Endothelial cell of umbilical vein (primary cell): ENCODE measurements around the gene NR2C1. TPM values are rescaled to one million over a fixed set of nuclear protein-coding genes. Genes with fewer than 3 reads are reported as not detected.

Experiments
- BruUV-seq: library from RNA; stranded (reverse); fragments of 400-500 nt; replicated peaks from 2 replicates; lab custom pipeline; 2021; lab: Mats Ljungman, UMichigan
- CTCF ChIA-PET: fragments of 300-600, 350-600 bp; sonication (Branson Sonifier 250); formaldehyde crosslinking; loops from one replicate; lab custom pipeline; 2021; ENCODE audit warnings: antibody characterized with exemption, inconsistent platforms; lab: Charles Lee
- POLR2A ChIA-PET: fragments of 300-600, 350-600 bp; sonication (Branson Sonifier 250); formaldehyde crosslinking; loops from one replicate; lab custom pipeline; 2021; ENCODE audit warnings: antibody characterized with exemption, inconsistent platforms; lab: Charles Lee
- DNase-seq: peaks from one replicate; pipeline ENCODE4 v3.0.0-alpha.2; 2011; ENCODE audit warnings: low read depth, low spot score
- FAIRE-seq: peaks from 2 replicates; lab custom pipeline; 2011; peaks lifted over from hg19 to GRCh38; lab: Jason Lieb, UNC
- H2AFZ ChIP-seq: 2 replicates; pipeline ENCODE4 v1.6.0; 2012; ENCODE audit warnings: low read depth, low read length, control low read depth, inconsistent platforms
- H3K27ac ChIP-seq: 2 replicates; pipeline ENCODE4 v1.5.1; 2011; ENCODE audit warnings: low read depth, mild to moderate bottlenecking, control low read depth, low read length, moderate library complexity; ENCODE audit not compliant: insufficient read depth
- H3K27me3 ChIP-seq, 2 experiments: 2 replicates each; pipeline versions ENCODE4 v1.6.0 to v1.6.1; 2011; ENCODE audit warnings: low read length in 2 of 2, mixed read lengths in 1 of 2; ENCODE audit not compliant: control insufficient read depth in 2 of 2, insufficient read depth in 2 of 2
- H3K36me3 ChIP-seq, 2 experiments: 2 replicates in 1 of 2; 3 replicates in 1 of 2; pipeline ENCODE4 v1.5.1; 2011; ENCODE audit warnings: low read length in 2 of 2, mild to moderate bottlenecking in 1 of 2, moderate library complexity in 1 of 2; ENCODE audit not compliant: control insufficient read depth in 2 of 2, insufficient read depth in 2 of 2; ENCODE audit errors: extremely low read depth in 1 of 2
- H3K4me1 ChIP-seq: 3 replicates; pipeline ENCODE4 v1.5.1; 2011; ENCODE audit warnings: mild to moderate bottlenecking, low read length; ENCODE audit not compliant: control insufficient read depth, insufficient read depth; ENCODE audit errors: extremely low read depth
- H3K4me2 ChIP-seq: 2 replicates; pipeline ENCODE4 v1.6.1; 2011; ENCODE audit warnings: low read length, control low read depth, mixed read lengths; ENCODE audit not compliant: insufficient read depth
- H3K4me3 ChIP-seq, 3 experiments: fragments of 200-600 bp in 1 of 3; sonication (generic), shearing (Covaris generic) in 1 of 3; replicated peaks in 1 of 3; 2 replicates each; pipeline ENCODE4 v1.5.1; 2011 to 2016; ENCODE audit warnings: control low read depth in 3 of 3, low read length in 3 of 3, mild to moderate bottlenecking in 2 of 3, inconsistent platforms in 1 of 3, low read depth in 1 of 3, moderate library complexity in 1 of 3; ENCODE audit not compliant: insufficient read depth in 1 of 3
- H3K79me2 ChIP-seq: 2 replicates; pipeline ENCODE4 v1.6.0; 2012; ENCODE audit warnings: low read length, inconsistent platforms; ENCODE audit not compliant: control insufficient read depth, insufficient read depth
- H3K9ac ChIP-seq: replicated peaks from 2 replicates; pipeline ENCODE3; 2011; ENCODE audit warnings: low read length, control low read depth; ENCODE audit not compliant: insufficient read depth; ENCODE audit errors: extremely low read depth
- H3K9me1 ChIP-seq: replicated peaks from 3 replicates; pipeline ENCODE4 v1.6.0; 2011; ENCODE audit warnings: mild to moderate bottlenecking, low read length; ENCODE audit not compliant: control insufficient read depth, insufficient read depth; ENCODE audit errors: extremely low read depth
- H3K9me3 ChIP-seq: replicated peaks from 2 replicates; pipeline ENCODE4 v1.5.1; 2012; ENCODE audit warnings: low read length, inconsistent platforms; ENCODE audit not compliant: control insufficient read depth, insufficient read depth
- H4K20me1 ChIP-seq: replicated peaks from 2 replicates; pipeline ENCODE3; 2011; ENCODE audit warnings: mild to moderate bottlenecking, low read length; ENCODE audit not compliant: control insufficient read depth, insufficient read depth; ENCODE audit errors: extremely low read depth
- CTCF ChIP-seq, 2 donors: IDR thresholded peaks; 1 replicate in 1 of 2; 2 replicates in 1 of 2; pipeline ENCODE4 v1.5.1; 2011; ENCODE audit warnings: low read length in 2 of 2, mild to moderate bottlenecking in 2 of 2, moderate library complexity in 2 of 2, control low read depth in 1 of 2, inconsistent platforms in 1 of 2, low read depth in 1 of 2; ENCODE audit not compliant: insufficient read depth in 1 of 2; ENCODE audit errors: extremely low read depth in 1 of 2
- EZH2 ChIP-seq: IDR thresholded peaks from 2 replicates; pipeline ENCODE4 v1.6.1; 2012; ENCODE audit warnings: borderline replicate concordance, low read depth, mild to moderate bottlenecking, moderate library complexity, low read length, inconsistent platforms; ENCODE audit not compliant: severe bottlenecking
- FOS ChIP-seq: IDR thresholded peaks from 2 replicates; pipeline ENCODE4 v1.6.1; 2011; ENCODE audit warnings: mild to moderate bottlenecking, low read length, moderate library complexity, borderline replicate concordance; ENCODE audit not compliant: insufficient read depth
- GATA2 ChIP-seq: IDR thresholded peaks from 2 replicates; pipeline ENCODE4 v1.7.0; 2011; ENCODE audit warnings: low read depth, mild to moderate bottlenecking, moderate library complexity, mixed read lengths, low read length; ENCODE audit not compliant: insufficient read length, insufficient read depth
- JUN ChIP-seq: IDR thresholded peaks from 2 replicates; pipeline ENCODE4 v1.6.1; 2011; ENCODE audit warnings: borderline replicate concordance, low read depth; ENCODE audit not compliant: insufficient read length, insufficient read depth
- MAX ChIP-seq: IDR thresholded peaks from 2 replicates; pipeline ENCODE4 v1.6.1; 2011; ENCODE audit not compliant: insufficient read depth, insufficient read length
- MYC ChIP-seq: IDR thresholded peaks from one replicate; pipeline ENCODE4 v1.6.1; 2011; ENCODE audit warnings: mild to moderate bottlenecking, low read depth, low read length
- POLR2A ChIP-seq: IDR thresholded peaks from 2 replicates; pipeline ENCODE4 v1.6.1; 2012; ENCODE audit warnings: low read depth, mild to moderate bottlenecking, control low read depth, low read length
- POLR2AphosphoS5 ChIP-seq: IDR thresholded peaks from 2 replicates; pipeline ENCODE4 v1.6.1; 2012; ENCODE audit warnings: low read depth, mild to moderate bottlenecking, control low read depth, low read length, moderate library complexity; ENCODE audit not compliant: insufficient read depth
- dilution Hi-C: fragments of 300-500 bp; cut with MboI; formaldehyde crosslinking; loops from one replicate; pipeline ENCODE4 v1.15.0; 2019; ENCODE audit warnings: low sequenced_read_pairs; ENCODE audit not compliant: extremely low pct_ligation_motif_present
- intact Hi-C: fragments of 100-400 bp; cut with micrococcal nuclease; formaldehyde crosslinking; loops from one replicate; pipeline ENCODE4 v1.10.0; 2022
- polyA plus RNA-seq, 4 experiments: library from polyadenylated mRNA; depleted of rRNA in 3 of 4; stranded (reverse) in 3 of 4; unstranded in 1 of 4; fragments of >200 nt; gene quantifications; 2 replicates each; pipeline versions ENCODE4 v1.2.1 to v1.2.3, GENCODE V29; 2011 to 2012; ENCODE audit warnings: missing spikeins in 1 of 4
- total RNA-seq: library from RNA; stranded (reverse); gene quantifications from 2 replicates; pipeline ENCODE4 v1.2.3, GENCODE V29; 2021

The NR2C1 gene
- total and polyA plus RNA-seq, 2 donors (not counting 3 experiments of a cell fraction or from before 2014, with no cell fraction given), result 21.0 to 37.7 TPM

- dilution Hi-C loops, result no loop called here
- no peak for DNase-seq
- CTCF ChIA-PET, result interaction anchor here (1.4 to 1.6 kb wide), 2 partner anchors 9 to 15 kb away, joined by 5 to 6 read pairs; no protein-coding TSS in a partner anchor
Measured at GRCh38 chr12:95004610-95005009, 68.8 kb downstream of the NR2C1 start.

More at GRCh38 chr12:95004610-95005009, 68.8 kb downstream of the NR2C1 start:
- no peak for TF ChIP-seq MYC
- no peak for TF ChIP-seq POLR2AphosphoS5
- TF ChIP-seq FOS, result no peak
- TF ChIP-seq GATA2, result no peak
- no peak for TF ChIP-seq EZH2
- TF ChIP-seq POLR2A, result no peak
- no peak for TF ChIP-seq CTCF (IDR thresholded peaks at IDR 0.05; ENCODE audit: extremely low read depth in 1 of 2, insufficient read depth in 1 of 2, low read depth in 1 of 2, low read length in 2 of 2)
- TF ChIP-seq MAX, result no peak
- no peak for TF ChIP-seq JUN
- Histone ChIP-seq H3K9me3 (no peaks in the 10 kb centered on the region), H3K36me3 (no peaks in the 10 kb centered on the region), H3K27ac (no peak overlapping the region), H3K4me2 (no peak overlapping the region), H4K20me1 (no peaks in the 10 kb centered on the region), H3K9me1 (no peaks in the 10 kb centered on the region), H2AFZ (no peak overlapping the region), H3K79me2 (peaks cover 24% of the 10 kb centered on the region), H3K27me3 (no peaks in the 10 kb centered on the region), H3K4me1 (peaks cover 6% of the 10 kb centered on the region), H3K9ac (no peak overlapping the region), H3K4me3 (no peak overlapping the region)
- POLR2A ChIA-PET, result no interaction called here
- no peak for FAIRE-seq
- intact Hi-C loops, result no loop called here
- no TSS peak for BruUV-seq
